Astrocyte (in vitro differentiated cells and primary cell): ENCODE measurements around the gene IL36A.

Source experiments
- CTCF ChIP-seq: IDR thresholded peaks from 2 replicates; pipeline ENCODE4 v1.5.1; 2011; ENCODE audit warnings: low read depth, mild to moderate bottlenecking, inconsistent platforms, low read length, moderate library complexity; ENCODE audit not compliant: insufficient read depth
- EZH2 ChIP-seq: IDR thresholded peaks from 2 replicates; pipeline ENCODE4 v1.6.1; 2012; ENCODE audit warnings: mild to moderate bottlenecking, low read length, inconsistent platforms; ENCODE audit not compliant: insufficient read depth

- TF ChIP-seq EZH2 (no peak), CTCF (no peak)
Measured at GRCh38 chr2:113015042-113015441, 9.8 kb downstream of the IL36A start.
